ENCODE results near the gene SHMT1. TPM values are rescaled to one million over a fixed set of nuclear protein-coding genes. Genes with fewer than 3 reads are reported as not detected.

Gene SHMT1
- total and polyA plus RNA-seq, 2 of the 4 experiments (the other 2 are of a cell fraction) = 7.5 to 8.1 TPM

DNA sequence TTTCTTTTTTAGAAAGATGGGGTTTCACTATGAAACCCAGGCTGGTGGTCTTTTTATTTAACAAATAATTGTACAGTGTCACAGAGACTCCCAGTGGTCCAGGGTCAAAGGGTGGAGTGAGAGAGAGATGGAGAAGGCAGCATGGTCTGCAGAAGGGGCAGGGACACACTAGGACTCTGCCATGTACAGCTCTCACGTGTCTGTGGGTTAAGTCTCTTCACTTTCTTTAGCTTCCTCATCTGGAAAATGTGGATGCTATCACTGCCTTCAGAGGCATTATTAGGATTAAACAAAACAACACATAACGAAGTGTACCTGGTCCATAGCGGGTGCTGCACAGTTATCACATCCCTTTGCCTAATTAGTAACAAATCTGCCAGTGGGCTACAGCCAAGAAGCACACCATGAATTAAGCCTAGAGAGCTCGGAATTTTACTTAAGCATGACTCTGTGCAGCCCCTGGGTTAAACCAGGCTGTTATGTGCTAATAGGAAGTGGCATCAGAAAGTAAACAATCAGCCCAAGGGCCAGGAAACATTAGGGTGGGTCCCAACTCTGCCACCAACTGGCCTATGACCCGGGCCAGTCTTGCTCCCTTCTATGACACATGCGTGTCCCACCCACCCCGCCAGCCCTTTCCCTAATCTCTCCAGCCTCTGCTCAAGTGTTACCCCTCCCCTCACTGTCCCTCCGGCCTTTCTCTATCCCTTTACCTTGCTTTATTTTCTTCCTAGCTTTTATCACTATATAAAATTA, 62.4 kb downstream of the SHMT1 start:
- Histone ChIP-seq H3K56ac (ENCODE audit: extremely low read depth, insufficient read depth, low read length) (no peak overlapping the region), H3K79me1 (ENCODE audit: low read depth in 1 of 2, low read length in 2 of 2) (peaks cover 5 to 6% of the 10 kb centered on the region in 2 experiments; a peak in 3 of 4 replicates), H4K20me1 (ENCODE audit: insufficient read depth, low read length) (no peaks in the 10 kb centered on the region), H2AFZ (replicated peaks; ENCODE audit: low read length, poor library complexity) (no peak overlapping the region), H3K23ac (ENCODE audit: low read depth, low read length) (no peak overlapping the region), H3K9ac (ENCODE audit: low read depth, low read length) (no peak overlapping the region), H4K5ac (ENCODE audit: low read depth, low read length) (no peak overlapping the region), H3K4me2 (ENCODE audit: low read depth, low read length) (no peak overlapping the region), H3K18ac (ENCODE audit: low read depth, low read length) (no peak overlapping the region), H3K27ac (ENCODE audit: insufficient read depth, low read length) (no peak overlapping the region), H3K4ac (ENCODE audit: low read depth, low read length) (no peak overlapping the region), H2AK5ac (ENCODE audit: low read depth, low read length) (no peak overlapping the region), H3K9me1 (ENCODE audit: insufficient read depth, low read length) (no peaks in the 10 kb centered on the region), H2BK120ac (ENCODE audit: low read depth, low read length) (no peak overlapping the region), H4K91ac (ENCODE audit: insufficient read depth, low read depth, low read length) (no peak overlapping the region), H3K14ac (replicated peaks; ENCODE audit: low read depth, low read length) (no peak overlapping the region), H3K27me3 (ENCODE audit: control insufficient read depth, insufficient read depth, low read length) (no peaks in the 10 kb centered on the region), H3K9me3 (ENCODE audit: control insufficient read depth, insufficient read depth, low read length) (no peaks in the 10 kb centered on the region), H2BK15ac (ENCODE audit: low read depth, low read length) (no peak overlapping the region), H3K4me3 (ENCODE audit: insufficient read depth, low read depth, low read length) (no peak overlapping the region), H2BK5ac (ENCODE audit: low read depth, low read length, poor library complexity, severe bottlenecking) (no peak overlapping the region), H4K8ac (ENCODE audit: low read depth in 2 of 2, low read length in 2 of 2) (no peak overlapping the region), H3K36me3 (ENCODE audit: control insufficient read depth, insufficient read depth, low read length) (peaks cover 55% of the 10 kb centered on the region), H2BK20ac (ENCODE audit: low read depth, low read length) (no peak overlapping the region), H2AK9ac (replicated peaks; ENCODE audit: low read depth, low read length, poor library complexity) (no peak overlapping the region), H3K4me1 (ENCODE audit: control insufficient read depth, insufficient read depth, low read length) (no peaks in the 10 kb centered on the region)
- TF ChIP-seq CEBPB (IDR thresholded peaks at IDR 0.05; ENCODE audit: low read depth, low read length) = no peak
- TF ChIP-seq SMC3 (IDR thresholded peaks at IDR 0.05; ENCODE audit: low read depth, low read length) = no peak
- TF ChIP-seq RAD21 (IDR thresholded peaks at IDR 0.05; ENCODE audit: low read length) = no peak
- TF ChIP-seq, protein P1, sequence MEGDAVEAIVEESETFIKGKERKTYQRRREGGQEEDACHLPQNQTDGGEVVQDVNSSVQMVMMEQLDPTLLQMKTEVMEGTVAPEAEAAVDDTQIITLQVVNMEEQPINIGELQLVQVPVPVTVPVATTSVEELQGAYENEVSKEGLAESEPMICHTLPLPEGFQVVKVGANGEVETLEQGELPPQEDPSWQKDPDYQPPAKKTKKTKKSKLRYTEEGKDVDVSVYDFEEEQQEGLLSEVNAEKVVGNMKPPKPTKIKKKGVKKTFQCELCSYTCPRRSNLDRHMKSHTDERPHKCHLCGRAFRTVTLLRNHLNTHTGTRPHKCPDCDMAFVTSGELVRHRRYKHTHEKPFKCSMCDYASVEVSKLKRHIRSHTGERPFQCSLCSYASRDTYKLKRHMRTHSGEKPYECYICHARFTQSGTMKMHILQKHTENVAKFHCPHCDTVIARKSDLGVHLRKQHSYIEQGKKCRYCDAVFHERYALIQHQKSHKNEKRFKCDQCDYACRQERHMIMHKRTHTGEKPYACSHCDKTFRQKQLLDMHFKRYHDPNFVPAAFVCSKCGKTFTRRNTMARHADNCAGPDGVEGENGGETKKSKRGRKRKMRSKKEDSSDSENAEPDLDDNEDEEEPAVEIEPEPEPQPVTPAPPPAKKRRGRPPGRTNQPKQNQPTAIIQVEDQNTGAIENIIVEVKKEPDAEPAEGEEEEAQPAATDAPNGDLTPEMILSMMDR (conservative IDR thresholded peaks at IDR 0.05; ENCODE audit: low read depth, low read length) = no peak
- TF ChIP-seq BHLHE40 (IDR thresholded peaks at IDR 0.05; ENCODE audit: low read depth, low read length) = no peak
- no peak for TF ChIP-seq RCOR1 (IDR thresholded peaks at IDR 0.05; ENCODE audit: insufficient replicate concordance, low read length)
- no peak for TF ChIP-seq RFX5 (IDR thresholded peaks at IDR 0.05; ENCODE audit: low read depth, low read length)
- no peak for TF ChIP-seq CHD1 (IDR thresholded peaks at IDR 0.05; ENCODE audit: low read depth, low read length)
- TF ChIP-seq, protein P2, sequence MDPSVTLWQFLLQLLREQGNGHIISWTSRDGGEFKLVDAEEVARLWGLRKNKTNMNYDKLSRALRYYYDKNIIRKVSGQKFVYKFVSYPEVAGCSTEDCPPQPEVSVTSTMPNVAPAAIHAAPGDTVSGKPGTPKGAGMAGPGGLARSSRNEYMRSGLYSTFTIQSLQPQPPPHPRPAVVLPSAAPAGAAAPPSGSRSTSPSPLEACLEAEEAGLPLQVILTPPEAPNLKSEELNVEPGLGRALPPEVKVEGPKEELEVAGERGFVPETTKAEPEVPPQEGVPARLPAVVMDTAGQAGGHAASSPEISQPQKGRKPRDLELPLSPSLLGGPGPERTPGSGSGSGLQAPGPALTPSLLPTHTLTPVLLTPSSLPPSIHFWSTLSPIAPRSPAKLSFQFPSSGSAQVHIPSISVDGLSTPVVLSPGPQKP (IDR thresholded peaks at IDR 0.05; ENCODE audit: borderline replicate concordance, low read depth, low read length) = no peak
- no peak for TF ChIP-seq POLR2A (IDR thresholded peaks at IDR 0.05; ENCODE audit: low read depth, low read length)
- TF ChIP-seq, protein P3, sequence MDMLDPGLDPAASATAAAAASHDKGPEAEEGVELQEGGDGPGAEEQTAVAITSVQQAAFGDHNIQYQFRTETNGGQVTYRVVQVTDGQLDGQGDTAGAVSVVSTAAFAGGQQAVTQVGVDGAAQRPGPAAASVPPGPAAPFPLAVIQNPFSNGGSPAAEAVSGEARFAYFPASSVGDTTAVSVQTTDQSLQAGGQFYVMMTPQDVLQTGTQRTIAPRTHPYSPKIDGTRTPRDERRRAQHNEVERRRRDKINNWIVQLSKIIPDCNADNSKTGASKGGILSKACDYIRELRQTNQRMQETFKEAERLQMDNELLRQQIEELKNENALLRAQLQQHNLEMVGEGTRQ (IDR thresholded peaks at IDR 0.05; ENCODE audit: low read depth, low read length) = no peak
- no peak for TF ChIP-seq FOS (IDR thresholded peaks at IDR 0.05; ENCODE audit: low read depth, low read length)
- POLR2A ChIA-PET (ENCODE audit: unreplicated experiment) = no interaction called here
- dilution Hi-C loops (cut with HindIII; ENCODE audit: low sequenced_read_pairs, unreplicated experiment) (no loop called here), intact Hi-C loops (cut with micrococcal nuclease) (no loop called here), in situ Hi-C loops (cut with MboI; ENCODE audit: low sequenced_read_pairs) (no loop called here)
- ATAC-seq (ENCODE audit: low read depth) (no peak), DNase-seq (no peak)
- CTCF ChIA-PET = no interaction called here
- BruUV-seq (replicated peaks) = no TSS peak
- WGBS, 2 experiments (ENCODE audit: extremely low coverage in 2 of 2, insufficient read length in 1 of 2) = 95% methylated on average over 4 of the region's 8 CpGs; no CpG with 5 or more reads in 1 of the 2 experiments

Measured in IMR-90 (cell line).